A549 (cell line): ENCODE data around the gene DIP2A. TPM values are rescaled to one million over a fixed set of nuclear protein-coding genes. Genes with fewer than 3 reads are reported as not detected.

Source experiments
- ATAC-seq, 2 experiments: fragments of 200-7000 bp in 1 of 2; fragments of >200 bp in 1 of 2; cut with Nextera tagmentation in 1 of 2; cut with Tn5 transposase in 1 of 2; 3 replicates each; pipeline versions ENCODE4 v1.8.0 to v1.9.1; 2018 to 2020; ENCODE audit warnings: mild to moderate bottlenecking in 1 of 2, moderate library complexity in 1 of 2
- CTCF ChIA-PET: fragments of 300-600 bp; sonication (Branson Sonifier 250); formaldehyde crosslinking; extraction: SDS; loops from one replicate; lab custom pipeline; 2021; ENCODE audit warnings: antibody characterized with exemption, inconsistent platforms; lab: Yijun Ruan, JAX
- POLR2A ChIA-PET: fragments of 350-600 bp; formaldehyde crosslinking; extraction: SDS; loops from one replicate; lab custom pipeline; 2021; ENCODE audit warnings: antibody characterized with exemption, inconsistent platforms; lab: Yijun Ruan, JAX
- DNase-seq, 2 experiments: peaks; one replicate each; pipeline versions ENCODE4 v3.0.0 to v3.0.0-alpha.2; 2011 to 2016; ENCODE audit warnings: low read depth in 1 of 2, low spot score in 1 of 2
- FAIRE-seq: peaks from 2 replicates; lab custom pipeline; 2011; peaks lifted over from hg19 to GRCh38; lab: Jason Lieb, UNC
- H3K27ac ChIP-seq, 2 experiments: fragments of >200 bp; sonication (Bioruptor Twin); formaldehyde crosslinking; 3 replicates each; pipeline ENCODE4 v1.5.1; 2016 to 2017
- H3K4me1 ChIP-seq: fragments of >200 bp; sonication (Bioruptor Twin); formaldehyde crosslinking; 3 replicates; pipeline ENCODE4 v1.6.1; 2016
- H3K4me2 ChIP-seq: fragments of >200 bp; sonication (Bioruptor Twin); formaldehyde crosslinking; 3 replicates; pipeline ENCODE4 v1.6.1; 2016
- H3K4me3 ChIP-seq: fragments of >200 bp; sonication (Bioruptor Twin); formaldehyde crosslinking; 3 replicates; pipeline ENCODE4 v1.5.1; 2016
- H3K9me3 ChIP-seq: fragments of >200 bp; sonication (Bioruptor Twin); formaldehyde crosslinking; 3 replicates; pipeline ENCODE4 v1.6.1; 2016
- CHD4 ChIP-seq: fragments of 200-600 bp; sonication (generic); IDR thresholded peaks from 2 replicates; pipeline ENCODE4 v1.6.1; 2016; ENCODE audit warnings: antibody characterized with exemption, mild to moderate bottlenecking, borderline replicate concordance
- EHF ChIP-seq: fragments of 250-450 bp; sonication (Bioruptor Pico); IDR thresholded peaks from 2 replicates; pipeline ENCODE4 v1.5.0; 2020; ENCODE audit warnings: mild to moderate bottlenecking
- EHMT2 ChIP-seq: fragments of 200-600 bp; sonication (generic); IDR thresholded peaks from 2 replicates; pipeline ENCODE4 v1.6.1; 2016; ENCODE audit warnings: antibody characterized with exemption, low read depth, mild to moderate bottlenecking, moderate library complexity
- EP300 ChIP-seq, 2 experiments: fragments of >200 bp; sonication (Bioruptor Twin); formaldehyde crosslinking; IDR thresholded peaks; 2 replicates in 1 of 2; 3 replicates in 1 of 2; pipeline ENCODE4 v1.6.1; 2016 to 2017
- GATA3 ChIP-seq: IDR thresholded peaks from 2 replicates; pipeline ENCODE4 v1.6.1; 2012; ENCODE audit warnings: borderline replicate concordance
- HDAC2 ChIP-seq: fragments of 200-600 bp; sonication (generic); IDR thresholded peaks from 2 replicates; pipeline ENCODE4 v1.6.1; 2016
- HEYL ChIP-seq: fragments of 250-450 bp; sonication (Bioruptor Pico); IDR thresholded peaks from 2 replicates; pipeline ENCODE4 v1.8.0; 2021; ENCODE audit warnings: mild to moderate bottlenecking, moderate library complexity
- HOXB13 ChIP-seq: fragments of 250-450 bp; sonication (Bioruptor Pico); IDR thresholded peaks from 2 replicates; pipeline ENCODE4 v1.5.0; 2020; ENCODE audit warnings: low read depth, mild to moderate bottlenecking, moderate library complexity
- HOXB5 ChIP-seq: fragments of 250-450 bp; sonication (Bioruptor Pico); IDR thresholded peaks from 2 replicates; pipeline ENCODE4 v1.5.0; 2020; ENCODE audit warnings: mild to moderate bottlenecking, moderate library complexity
- JUN ChIP-seq, 2 experiments: fragments of >200 bp; sonication (Bioruptor Twin); formaldehyde crosslinking; IDR thresholded peaks; 2 replicates in 1 of 2; 3 replicates in 1 of 2; pipeline ENCODE4 v1.6.1; 2016 to 2017
- JUNB ChIP-seq: fragments of >200 bp; sonication (Bioruptor Twin); formaldehyde crosslinking; IDR thresholded peaks from 2 replicates; pipeline ENCODE4 v1.6.1; 2016
- KDM1A ChIP-seq: fragments of 200-600 bp; sonication (generic); IDR thresholded peaks from 2 replicates; pipeline ENCODE4 v1.6.1; 2016; ENCODE audit warnings: low read depth, mild to moderate bottlenecking
- MAFK ChIP-seq: fragments of 450-650 bp; IDR thresholded peaks from 2 replicates; pipeline ENCODE4 v1.6.1; 2014; ENCODE audit not compliant: partially characterized antibody
- MYC ChIP-seq: IDR thresholded peaks from 2 replicates; pipeline ENCODE4 v1.6.1; 2012; ENCODE audit warnings: mild to moderate bottlenecking, inconsistent platforms, low read length, improper control_type of control experiment, borderline replicate concordance
- NFE2L2 ChIP-seq: fragments of 150-350 bp; conservative IDR thresholded peaks from 2 replicates; pipeline ENCODE4 v1.6.1; 2014; ENCODE audit warnings: low read length
- NR3C1 ChIP-seq: fragments of >200 bp; sonication (Bioruptor Twin); formaldehyde crosslinking; IDR thresholded peaks from 3 replicates; pipeline ENCODE4 v1.6.1; 2017
- PHF8 ChIP-seq: fragments of 200-600 bp; sonication (generic); IDR thresholded peaks from 2 replicates; pipeline ENCODE4 v1.6.1; 2016; ENCODE audit warnings: low read depth, mild to moderate bottlenecking, antibody characterized with exemption, moderate library complexity, borderline replicate concordance
- POLR2A ChIP-seq: IDR thresholded peaks from 2 replicates; pipeline ENCODE4 v1.6.1; 2012; ENCODE audit warnings: mild to moderate bottlenecking, low read length
- POLR2AphosphoS2 ChIP-seq: conservative IDR thresholded peaks from 2 replicates; pipeline ENCODE4 v1.6.1; 2012; ENCODE audit warnings: low read length, improper control_type of control experiment, inconsistent platforms
- RFX5 ChIP-seq: fragments of 450-650 bp; IDR thresholded peaks from 2 replicates; pipeline ENCODE4 v1.7.1; 2014; ENCODE audit warnings: antibody characterized with exemption, mild to moderate bottlenecking, moderate library complexity
- TP53 ChIP-seq: fragments of 250-450 bp; sonication (Bioruptor Pico); IDR thresholded peaks from 2 replicates; pipeline ENCODE4 v1.5.0; 2021; ENCODE audit warnings: mild to moderate bottlenecking, moderate library complexity
- USF2 ChIP-seq: fragments of 450-650 bp; IDR thresholded peaks from 2 replicates; pipeline ENCODE4 v1.6.1; 2014; ENCODE audit warnings: antibody characterized with exemption
- ZC3H11A ChIP-seq: fragments of 450-650 bp; IDR thresholded peaks from 2 replicates; pipeline ENCODE4 v1.6.1; 2014; ENCODE audit warnings: antibody characterized with exemption, mild to moderate bottlenecking
- ZFP36 ChIP-seq: fragments of 450-650 bp; IDR thresholded peaks from 2 replicates; pipeline ENCODE4 v1.6.1; 2014; ENCODE audit warnings: borderline replicate concordance; ENCODE audit not compliant: partially characterized antibody
- ZNF302 ChIP-seq: fragments of 250-450 bp; sonication (Bioruptor Pico); IDR thresholded peaks from 2 replicates; pipeline ENCODE4 v1.9.0; 2021; ENCODE audit warnings: inconsistent platforms, mild to moderate bottlenecking, moderate library complexity
- WGBS: methylation state at CpG from one replicate; pipeline ENCODE4 v1.1.6; 2017; ENCODE audit errors: missing lambda C conversion rate; 5-methylcytosine and 5-hydroxymethylcytosine counted together
- polyA plus RNA-seq, 4 experiments: library from polyadenylated mRNA; depleted of rRNA in 3 of 4; stranded (reverse); fragments of >200 nt; fragmentation: RNase III in 1 of 4; extraction: RNeasy Plus Mini Kit Qiagen cat#74134 plus additional on column Dnase treatment in 1 of 4; gene quantifications; 2 replicates in 3 of 4; 3 replicates in 1 of 4; pipeline ENCODE4 v1.2.3, GENCODE V29; 2011 to 2017
- TF ChIP-seq, protein P1 (sequence below): fragments of >200 bp; sonication (Bioruptor Twin); formaldehyde crosslinking; IDR thresholded peaks from 2 replicates; pipeline ENCODE4 v1.6.1; 2016
- TF ChIP-seq, protein P2 (sequence below): fragments of 250-450 bp; sonication (Bioruptor Pico); IDR thresholded peaks from 2 replicates; pipeline ENCODE4 v1.5.0; 2021; ENCODE audit warnings: mild to moderate bottlenecking, moderate library complexity, borderline replicate concordance
- TF ChIP-seq, protein P3 (sequence below): IDR thresholded peaks from 2 replicates; pipeline ENCODE4 v1.6.1; 2012

The DIP2A gene
- polyA plus RNA-seq, 2 of the 4 experiments (the other 2 are of a cell fraction) = 13.3 to 18.4 TPM

DNA sequence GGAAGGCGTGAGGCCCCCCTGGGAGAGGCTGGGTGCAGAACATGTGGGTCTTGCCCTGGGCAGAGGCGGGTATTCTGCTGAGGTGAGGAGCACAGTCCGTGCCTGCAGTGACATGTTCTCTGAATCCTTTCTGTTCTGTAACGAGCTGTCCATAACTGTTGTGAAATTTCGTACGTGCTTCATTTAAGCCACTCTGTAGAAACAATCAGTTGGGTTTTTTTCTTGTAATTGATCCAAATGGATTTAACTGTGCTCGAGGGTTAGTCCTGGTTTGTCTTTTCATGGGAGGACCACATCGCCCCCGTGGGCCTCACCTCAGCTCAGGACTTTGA, 45.4 kb upstream of the DIP2A start (continued):
- TF ChIP-seq EHF (CRISPR knock-in tag) = no peak

- ATAC-seq (no peak), FAIRE-seq (no peak), DNase-seq (no peak)
- 91% methylated on average over 11 of the region's 13 CpGs for WGBS
- ChIA-PET POLR2A (no interaction called here), CTCF (no interaction called here)
- no peaks in the 10 kb centered on the region for H3K4me1 ChIP-seq
- H3K4me3 ChIP-seq = no peak overlapping the region
- H3K27ac ChIP-seq = no peak overlapping the region
- no peak overlapping the region for H3K4me2 ChIP-seq
- H3K9me3 ChIP-seq = no peaks in the 10 kb centered on the region
- TF ChIP-seq MAFK (no peak), NFE2L2 (no peak), EP300 (IDR thresholded peaks at IDR 0.05) (no peak), RFX5 (no peak), USF2 (no peak), POLR2A (no peak), HOXB5 (no peak), ZC3H11A (no peak), KDM1A (no peak), POLR2AphosphoS2 (no peak), NR3C1 (no peak), ZFP36 (no peak)
- TF ChIP-seq, protein P1, sequence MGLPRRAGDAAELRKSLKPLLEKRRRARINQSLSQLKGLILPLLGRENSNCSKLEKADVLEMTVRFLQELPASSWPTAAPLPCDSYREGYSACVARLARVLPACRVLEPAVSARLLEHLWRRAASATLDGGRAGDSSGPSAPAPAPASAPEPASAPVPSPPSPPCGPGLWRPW = no peak
- TF ChIP-seq, protein P2, sequence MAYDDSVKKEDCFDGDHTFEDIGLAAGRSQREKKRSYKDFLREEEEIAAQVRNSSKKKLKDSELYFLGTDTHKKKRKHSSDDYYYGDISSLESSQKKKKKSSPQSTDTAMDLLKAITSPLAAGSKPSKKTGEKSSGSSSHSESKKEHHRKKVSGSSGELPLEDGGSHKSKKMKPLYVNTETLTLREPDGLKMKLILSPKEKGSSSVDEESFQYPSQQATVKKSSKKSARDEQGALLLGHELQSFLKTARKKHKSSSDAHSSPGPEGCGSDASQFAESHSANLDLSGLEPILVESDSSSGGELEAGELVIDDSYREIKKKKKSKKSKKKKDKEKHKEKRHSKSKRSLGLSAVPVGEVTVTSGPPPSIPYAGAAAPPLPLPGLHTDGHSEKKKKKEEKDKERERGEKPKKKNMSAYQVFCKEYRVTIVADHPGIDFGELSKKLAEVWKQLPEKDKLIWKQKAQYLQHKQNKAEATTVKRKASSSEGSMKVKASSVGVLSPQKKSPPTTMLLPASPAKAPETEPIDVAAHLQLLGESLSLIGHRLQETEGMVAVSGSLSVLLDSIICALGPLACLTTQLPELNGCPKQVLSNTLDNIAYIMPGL = no peak
- TF ChIP-seq, protein P3, sequence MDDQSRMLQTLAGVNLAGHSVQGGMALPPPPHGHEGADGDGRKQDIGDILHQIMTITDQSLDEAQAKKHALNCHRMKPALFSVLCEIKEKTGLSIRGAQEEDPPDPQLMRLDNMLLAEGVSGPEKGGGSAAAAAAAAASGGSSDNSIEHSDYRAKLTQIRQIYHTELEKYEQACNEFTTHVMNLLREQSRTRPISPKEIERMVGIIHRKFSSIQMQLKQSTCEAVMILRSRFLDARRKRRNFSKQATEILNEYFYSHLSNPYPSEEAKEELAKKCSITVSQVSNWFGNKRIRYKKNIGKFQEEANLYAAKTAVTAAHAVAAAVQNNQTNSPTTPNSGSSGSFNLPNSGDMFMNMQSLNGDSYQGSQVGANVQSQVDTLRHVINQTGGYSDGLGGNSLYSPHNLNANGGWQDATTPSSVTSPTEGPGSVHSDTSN = no peak
- TF ChIP-seq, all 56 proteins: peak for 0
Observed at GRCh38 chr21:46414965-46415275, 43.8 kb upstream of the DIP2A start.

- WGBS = 87% methylated on average over 8 of the region's 20 CpGs
- POLR2A ChIA-PET = no interaction called here
Observed at GRCh38 chr21:46416551-46416950, 42.1 kb upstream of the DIP2A start.

More at GRCh38 chr21:46416551-46416950, 42.1 kb upstream of the DIP2A start:
- DNase-seq (no peak), FAIRE-seq (no peak), ATAC-seq (no peak)
- Histone ChIP-seq H3K27ac (no peak overlapping the region), H3K9me3 (no peaks in the 10 kb centered on the region), H3K4me1 (no peaks in the 10 kb centered on the region), H3K4me2 (no peak overlapping the region), H3K4me3 (no peak overlapping the region)
- CTCF ChIA-PET = no interaction called here
- TF ChIP-seq HOXB13 (CRISPR knock-in tag) (no peak), EHMT2 (no peak), PHF8 (no peak), MYC (no peak), TP53 (CRISPR knock-in tag) (no peak), HEYL (CRISPR knock-in tag) (no peak), JUNB (no peak), GATA3 (no peak), HOXB5 (no peak), HDAC2 (no peak), JUN (IDR thresholded peaks at IDR 0.05) (no peak), ZNF302 (CRISPR knock-in tag) (no peak), CHD4 (no peak)
- TF ChIP-seq, protein P1 = no peak
- TF ChIP-seq, protein P3 = no peak
